Measurements from ENCODE around the gene CEL. TPM values are rescaled to one million over a fixed set of nuclear protein-coding genes. Genes with fewer than 3 reads are reported as not detected.
"Not testable (repeated sequence)": the region's sequence is repeated elsewhere in the genome, so short reads cannot be mapped to it uniquely, and the experiment has no call there.

The CEL gene
- total RNA-seq, 2 experiments from 2014 or later, result 2.9 to 3.0 TPM

GRCh38 chr9:133066181-133066983 is 4.6 kb downstream of the CEL start:
- Mint-ChIP-seq H3K36me3 (ENCODE audit: low read depth) (no peaks in the 10 kb centered on the region), H3K9me3 (no peaks in the 10 kb centered on the region), H3K4me3 (no peak overlapping the region), H3K27me3 (no peaks in the 10 kb centered on the region), H3K4me1 (ENCODE audit: low read depth) (peaks cover 5% of the 10 kb centered on the region), H3K27ac (no peak overlapping the region)
- POLR2A ChIA-PET, result no interaction called here
- no peak for ATAC-seq
- no peak for DNase-seq
- intact Hi-C loops (cut with micrococcal nuclease), result no loop called here
- TF ChIP-seq, protein P1, sequence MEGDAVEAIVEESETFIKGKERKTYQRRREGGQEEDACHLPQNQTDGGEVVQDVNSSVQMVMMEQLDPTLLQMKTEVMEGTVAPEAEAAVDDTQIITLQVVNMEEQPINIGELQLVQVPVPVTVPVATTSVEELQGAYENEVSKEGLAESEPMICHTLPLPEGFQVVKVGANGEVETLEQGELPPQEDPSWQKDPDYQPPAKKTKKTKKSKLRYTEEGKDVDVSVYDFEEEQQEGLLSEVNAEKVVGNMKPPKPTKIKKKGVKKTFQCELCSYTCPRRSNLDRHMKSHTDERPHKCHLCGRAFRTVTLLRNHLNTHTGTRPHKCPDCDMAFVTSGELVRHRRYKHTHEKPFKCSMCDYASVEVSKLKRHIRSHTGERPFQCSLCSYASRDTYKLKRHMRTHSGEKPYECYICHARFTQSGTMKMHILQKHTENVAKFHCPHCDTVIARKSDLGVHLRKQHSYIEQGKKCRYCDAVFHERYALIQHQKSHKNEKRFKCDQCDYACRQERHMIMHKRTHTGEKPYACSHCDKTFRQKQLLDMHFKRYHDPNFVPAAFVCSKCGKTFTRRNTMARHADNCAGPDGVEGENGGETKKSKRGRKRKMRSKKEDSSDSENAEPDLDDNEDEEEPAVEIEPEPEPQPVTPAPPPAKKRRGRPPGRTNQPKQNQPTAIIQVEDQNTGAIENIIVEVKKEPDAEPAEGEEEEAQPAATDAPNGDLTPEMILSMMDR (IDR thresholded peaks at IDR 0.05), result no peak
- CTCF ChIA-PET, result interaction anchor here (1.0 kb wide), 1 partner anchor 35 kb away, joined by 3 read pairs; no protein-coding TSS in a partner anchor

GRCh38 chr9:133067006-133067405 is 5.2 kb downstream of the CEL start:
- Mint-ChIP-seq H3K27me3 (no peaks in the 10 kb centered on the region), H3K4me3 (no peak overlapping the region), H3K27ac (no peak overlapping the region), H3K4me1 (ENCODE audit: low read depth) (peaks cover 4% of the 10 kb centered on the region), H3K9me3 (no peaks in the 10 kb centered on the region), H3K36me3 (ENCODE audit: low read depth) (peaks cover 4% of the 10 kb centered on the region)
- ATAC-seq, result no peak
- no peak for DNase-seq
- CTCF ChIA-PET, result interaction anchor here (1.0 kb wide), 1 partner anchor 35 kb away, joined by 3 read pairs; no protein-coding TSS in a partner anchor
- TF ChIP-seq, protein P1 (IDR thresholded peaks at IDR 0.05), result no peak
- intact Hi-C loops (cut with micrococcal nuclease), result no loop called here
- POLR2A ChIA-PET, result no interaction called here

GRCh38 chr9:133067813-133068212 is 6.0 kb downstream of the CEL start:
- ChIA-PET POLR2A (no interaction called here), CTCF (interaction anchor here (0.8 to 1.0 kb wide), 2 partner anchors 34 to 46 kb away, joined by 3 read pairs; no protein-coding TSS in a partner anchor)
- H3K4me3 Mint-ChIP-seq, result no peak overlapping the region
- peaks cover 4% of the 10 kb centered on the region for H3K36me3 Mint-ChIP-seq (ENCODE audit: low read depth)
- intact Hi-C loops (cut with micrococcal nuclease), result no loop called here
- no peaks in the 10 kb centered on the region for H3K27me3 Mint-ChIP-seq
- no peak for ATAC-seq
- H3K4me1 Mint-ChIP-seq (ENCODE audit: low read depth), result peaks cover 2% of the 10 kb centered on the region
- DNase-seq, result no peak
- no peaks in the 10 kb centered on the region for H3K9me3 Mint-ChIP-seq
- H3K27ac Mint-ChIP-seq, result no peak overlapping the region
- TF ChIP-seq, protein P1 (IDR thresholded peaks at IDR 0.05), result no peak

GRCh38 chr9:133068431-133068830 is 6.7 kb downstream of the CEL start:
- ATAC-seq; H3K27me3 Mint-ChIP-seq; CTCF ChIA-PET; DNase-seq; H3K27ac Mint-ChIP-seq; H3K9me3 Mint-ChIP-seq; H3K36me3 Mint-ChIP-seq (ENCODE audit: low read depth); H3K4me3 Mint-ChIP-seq; POLR2A ChIA-PET; intact Hi-C loops (cut with micrococcal nuclease); H3K4me1 Mint-ChIP-seq (ENCODE audit: low read depth): not testable (repeated sequence)

DNA sequence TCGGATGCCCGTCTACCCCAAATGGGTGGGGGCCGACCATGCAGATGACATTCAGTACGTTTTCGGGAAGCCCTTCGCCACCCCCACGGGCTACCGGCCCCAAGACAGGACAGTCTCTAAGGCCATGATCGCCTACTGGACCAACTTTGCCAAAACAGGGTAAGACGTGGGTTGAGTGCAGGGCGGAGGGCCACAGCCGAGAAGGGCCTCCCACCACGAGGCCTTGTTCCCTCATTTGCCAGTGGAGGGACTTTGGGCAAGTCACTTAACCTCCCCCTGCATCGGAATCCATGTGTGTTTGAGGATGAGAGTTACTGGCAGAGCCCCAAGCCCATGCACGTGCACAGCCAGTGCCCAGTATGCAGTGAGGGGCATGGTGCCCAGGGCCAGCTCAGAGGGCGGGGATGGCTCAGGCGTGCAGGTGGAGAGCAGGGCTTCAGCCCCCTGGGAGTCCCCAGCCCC is 8.8 kb downstream of the CEL start:
- DNase-seq; intact Hi-C loops (cut with micrococcal nuclease); ATAC-seq; POLR2A ChIA-PET; H3K36me3 Mint-ChIP-seq (ENCODE audit: low read depth); H3K27ac Mint-ChIP-seq; CTCF ChIA-PET; H3K9me3 Mint-ChIP-seq; H3K4me1 Mint-ChIP-seq (ENCODE audit: low read depth); H3K27me3 Mint-ChIP-seq; H3K4me3 Mint-ChIP-seq: not testable (repeated sequence)

- CTCF ChIA-PET; H3K4me1 Mint-ChIP-seq (ENCODE audit: low read depth); H3K36me3 Mint-ChIP-seq (ENCODE audit: low read depth); H3K27ac Mint-ChIP-seq; H3K9me3 Mint-ChIP-seq; DNase-seq; intact Hi-C loops (cut with micrococcal nuclease); H3K4me3 Mint-ChIP-seq; POLR2A ChIA-PET; ATAC-seq; H3K27me3 Mint-ChIP-seq: not testable (repeated sequence)
Measured at GRCh38 chr9:133070985-133071384, 9.2 kb downstream of the CEL start.

Measured in activated CD8-positive, alpha-beta T cell treated with anti-CD3 and anti-CD28 coated beads for 36 hours (primary cell).